Choroid plexus epithelial cell (primary cell): Measurements from ENCODE around the gene ZNF81.
"Not testable (repeated sequence)": the region's sequence is repeated elsewhere in the genome, so short reads cannot be mapped to it uniquely, and the experiment has no call there.

Experiments
- DNase-seq: peaks from one replicate; pipeline ENCODE4 v3.0.0-alpha.2; 2010; ENCODE audit warnings: low read depth
- H3K4me3 ChIP-seq: 2 replicates; pipeline ENCODE4 v1.5.1; 2011; ENCODE audit warnings: low read depth, mild to moderate bottlenecking, control low read depth, low read length, moderate library complexity
- CTCF ChIP-seq: conservative IDR thresholded peaks from 2 replicates; pipeline ENCODE4 v1.5.1; 2011; ENCODE audit warnings: low read depth, mild to moderate bottlenecking, control low read depth, inconsistent platforms, low read length, moderate library complexity

Gene ZNF81

GRCh38 chrX:47936224-47936939 lies 99.7 kb downstream of the ZNF81 start:
- H3K4me3 ChIP-seq: no peak overlapping the region
- TF ChIP-seq CTCF: no peak
- DNase-seq: no peak

- H3K4me3 ChIP-seq: no peak overlapping the region
- DNase-seq: no peak
- no peak for TF ChIP-seq CTCF
These were observed 100.2 kb downstream of the ZNF81 start for GRCh38 chrX:47936940-47937317.

GRCh38 chrX:47940448-47940847 lies 103.7 kb downstream of the ZNF81 start:
- H3K4me3 ChIP-seq: no peak overlapping the region
- DNase-seq: no peak
- no peak for TF ChIP-seq CTCF

- no peak overlapping the region for H3K4me3 ChIP-seq
- DNase-seq: no peak
- no peak for TF ChIP-seq CTCF
These were observed 104.7 kb downstream of the ZNF81 start for GRCh38 chrX:47941423-47941822.

- not testable (repeated sequence) for DNase-seq, H3K4me3 ChIP-seq
These were observed 118.6 kb downstream of the ZNF81 start for GRCh38 chrX:47955295-47955694.

- TF ChIP-seq CTCF: no peak
- no peak overlapping the region for H3K4me3 ChIP-seq
- no peak for DNase-seq
These were observed 119.3 kb downstream of the ZNF81 start for GRCh38 chrX:47956016-47956415.

- DNase-seq, H3K4me3 ChIP-seq: not testable (repeated sequence)
These were observed 121.5 kb downstream of the ZNF81 start for GRCh38 chrX:47958206-47958605.

GRCh38 chrX:47958761-47959342 lies 122.2 kb downstream of the ZNF81 start:
- peak; percentile 57 for TF ChIP-seq CTCF
- no peak overlapping the region for H3K4me3 ChIP-seq
- DNase-seq: peak; percentile 44
